PFSK-1 (cell line): ENCODE measurements around the gene KIAA0319L. TPM values are rescaled to one million over a fixed set of nuclear protein-coding genes. Genes with fewer than 3 reads are reported as not detected.

Source experiments
- FOXP2 ChIP-seq: optimal IDR thresholded peaks from 2 replicates; pipeline ENCODE3; 2011; ENCODE audit warnings: borderline replicate concordance, control low read depth, inconsistent platforms; ENCODE audit not compliant: insufficient read depth; ENCODE audit errors: extremely low read length, extremely low read depth
- POLR2AphosphoS5 ChIP-seq: IDR thresholded peaks from 2 replicates; pipeline ENCODE4 v1.6.1; 2012; ENCODE audit warnings: low read depth, mild to moderate bottlenecking, control low read depth, low read length, moderate library complexity
- REST ChIP-seq, 2 experiments: IDR thresholded peaks; 2 replicates each; pipeline versions ENCODE4 v1.6.1 to v1.8.0; 2011 to 2012; ENCODE audit warnings: low read depth in 2 of 2, low read length in 2 of 2, control low read depth in 1 of 2, inconsistent platforms in 1 of 2, mild to moderate bottlenecking in 1 of 2, moderate library complexity in 1 of 2; ENCODE audit not compliant: insufficient read depth in 1 of 2
- SIN3A ChIP-seq: IDR thresholded peaks from 2 replicates; pipeline ENCODE4 v1.6.1; 2012; ENCODE audit warnings: mild to moderate bottlenecking, low read length, moderate library complexity, borderline replicate concordance; ENCODE audit not compliant: insufficient read depth
- TAF1 ChIP-seq: IDR thresholded peaks from 2 replicates; pipeline ENCODE4 v1.6.1; 2012; ENCODE audit warnings: low read length, control low read depth, borderline replicate concordance; ENCODE audit not compliant: insufficient read depth
- polyA plus RNA-seq: library from polyadenylated mRNA; unstranded; fragments of >200 nt; gene quantifications from one replicate; pipeline ENCODE4 v1.2.1, GENCODE V29; 2012; ENCODE audit warnings: low read depth, missing spikeins; ENCODE audit not compliant: insufficient read length

KIAA0319L gene
- 19.4 TPM for polyA plus RNA-seq

GRCh38 chr1:35557118-35557610, at the start of gene KIAA0319L:
TSS of gene KIAA0319L (minus strand) at chr1:35557403. CDS start at chr1:35554491, 2,912 bp downstream.
- TF ChIP-seq REST (IDR thresholded peaks at IDR 0.05; ENCODE audit: insufficient read depth in 1 of 2, low read depth in 2 of 2, low read length in 2 of 2) (peak; percentile 77 to 85), FOXP2 (no peak), TAF1 (0 out of 2 replicates have a peak, but pooled peaks have one; percentile 32), POLR2AphosphoS5 (no peak; the same call in none of the 2 replicates)

- TF ChIP-seq POLR2AphosphoS5 (no peak), FOXP2 (no peak)
Observed at GRCh38 chr1:35605867-35606182, 48.6 kb upstream of the KIAA0319L start.

- TF ChIP-seq REST (IDR thresholded peaks at IDR 0.05; ENCODE audit: insufficient read depth in 1 of 2, low read depth in 2 of 2, low read length in 2 of 2) = no peak
- TF ChIP-seq SIN3A = no peak
- TF ChIP-seq FOXP2 = no peak
- TF ChIP-seq TAF1 = no peak
- no peak for TF ChIP-seq POLR2AphosphoS5
Observed at GRCh38 chr1:35605071-35605866, 48.1 kb upstream of the KIAA0319L start.

- TF ChIP-seq REST (IDR thresholded peaks at IDR 0.05; ENCODE audit: insufficient read depth in 1 of 2, low read depth in 2 of 2, low read length in 2 of 2) (no peak), FOXP2 (no peak), POLR2AphosphoS5 (no peak), SIN3A (no peak), TAF1 (no peak)
Observed at GRCh38 chr1:35603941-35604340, 46.7 kb upstream of the KIAA0319L start.

- no peak for TF ChIP-seq SIN3A
- no peak for TF ChIP-seq POLR2AphosphoS5
- TF ChIP-seq TAF1 = no peak
- TF ChIP-seq REST (IDR thresholded peaks at IDR 0.05; ENCODE audit: insufficient read depth in 1 of 2, low read depth in 2 of 2, low read length in 2 of 2) = no peak
- TF ChIP-seq FOXP2 = no peak
Observed at GRCh38 chr1:35603468-35603867, 46.3 kb upstream of the KIAA0319L start.
